Lung (tissue), 12 donors: ENCODE measurements around the gene CXCR3. TPM values are rescaled to one million over a fixed set of nuclear protein-coding genes. Genes with fewer than 3 reads are reported as not detected.
A peak's percentile ranks its signal among the peaks of the same experiment; 100 is the strongest.

Experiments
- ATAC-seq: fragments of 200-7000 bp; cut with Tn5 transposase; one replicate; pipeline ENCODE4 v1.9.1; 2020; ENCODE audit warnings: moderate number of reproducible peaks; ENCODE audit not compliant: insufficient read depth, low FRiP score
- DNase-seq, 3 donors: peaks; one replicate each; pipeline ENCODE4 v3.0.0-alpha.2; 2013 to 2017
- H3K27ac ChIP-seq, 2 donors: one replicate each; pipeline ENCODE4 v1.5.1; 2013; ENCODE audit warnings: mild to moderate bottlenecking in 2 of 2, moderate library complexity in 2 of 2, control low read depth in 1 of 2, inconsistent platforms in 1 of 2, low read depth in 1 of 2, low read length in 1 of 2
- H3K27me3 ChIP-seq, 3 donors: one replicate each; pipeline ENCODE4 v1.5.1; 2013; ENCODE audit warnings: low read length in 2 of 3; ENCODE audit not compliant: control insufficient read depth in 3 of 3, insufficient read depth in 3 of 3
- H3K36me3 ChIP-seq, 4 donors: one replicate each; pipeline ENCODE4 v1.5.1; 2013; ENCODE audit warnings: low read length in 4 of 4, mild to moderate bottlenecking in 1 of 4, moderate library complexity in 1 of 4; ENCODE audit not compliant: control insufficient read depth in 4 of 4, insufficient read depth in 4 of 4
- H3K4me1 ChIP-seq, 5 donors: one replicate each; pipeline ENCODE4 v1.5.1; 2013; ENCODE audit warnings: low read length in 5 of 5, mild to moderate bottlenecking in 2 of 5, moderate library complexity in 1 of 5; ENCODE audit not compliant: control insufficient read depth in 5 of 5, insufficient read depth in 5 of 5
- H3K4me3 ChIP-seq: one replicate; pipeline ENCODE4 v1.5.1; 2013; ENCODE audit warnings: mild to moderate bottlenecking, control low read depth, moderate library complexity
- H3K9ac ChIP-seq, 2 donors: one replicate each; pipeline ENCODE4 v1.5.1; 2013; ENCODE audit warnings: low read length in 2 of 2, control low read depth in 1 of 2; ENCODE audit not compliant: insufficient read depth in 1 of 2
- H3K9me3 ChIP-seq, 4 donors: one replicate each; pipeline ENCODE4 v1.5.1; 2013; ENCODE audit warnings: low read length in 3 of 4, mild to moderate bottlenecking in 1 of 4, moderate library complexity in 1 of 4; ENCODE audit not compliant: control insufficient read depth in 4 of 4, insufficient read depth in 3 of 4
- WGBS, 2 donors: extraction: QIAGEN DNeasy Blood & Tissue Kit; methylation state at CpG; one replicate each; pipeline ENCODE4 v1.1.7; 2013; 5-methylcytosine and 5-hydroxymethylcytosine counted together
- polyA plus RNA-seq, 2 donors: library from polyadenylated mRNA; stranded (reverse); fragments of 200-250 nt; gene quantifications; one replicate each; pipeline ENCODE4 v1.2.1, GENCODE V29; 2013
- total RNA-seq, 2 donors: library from RNA; depleted of rRNA in 1 of 2; stranded (reverse); fragments of >200 nt in 1 of 2; gene quantifications; one replicate each; pipeline ENCODE4 v1.2.1, GENCODE V29; 2014 to 2021
- TF ChIP-seq, protein P1 (sequence below): IDR thresholded peaks from 2 replicates; pipeline ENCODE4 v1.5.1; 2012; ENCODE audit warnings: mild to moderate bottlenecking; ENCODE audit errors: control extremely low read depth, extremely low read depth
- donor health status: control.
- donor health status: control.
- donor health status: Bipolar disorder and iron deficiency.
- donor health status: healthy.
- donor health status: DM: yes; HTN: yes; CAD: no.

CXCR3 gene
- total and polyA plus RNA-seq, 4 donors = 0.40 to 0.87 (median 0.68) TPM

DNA sequence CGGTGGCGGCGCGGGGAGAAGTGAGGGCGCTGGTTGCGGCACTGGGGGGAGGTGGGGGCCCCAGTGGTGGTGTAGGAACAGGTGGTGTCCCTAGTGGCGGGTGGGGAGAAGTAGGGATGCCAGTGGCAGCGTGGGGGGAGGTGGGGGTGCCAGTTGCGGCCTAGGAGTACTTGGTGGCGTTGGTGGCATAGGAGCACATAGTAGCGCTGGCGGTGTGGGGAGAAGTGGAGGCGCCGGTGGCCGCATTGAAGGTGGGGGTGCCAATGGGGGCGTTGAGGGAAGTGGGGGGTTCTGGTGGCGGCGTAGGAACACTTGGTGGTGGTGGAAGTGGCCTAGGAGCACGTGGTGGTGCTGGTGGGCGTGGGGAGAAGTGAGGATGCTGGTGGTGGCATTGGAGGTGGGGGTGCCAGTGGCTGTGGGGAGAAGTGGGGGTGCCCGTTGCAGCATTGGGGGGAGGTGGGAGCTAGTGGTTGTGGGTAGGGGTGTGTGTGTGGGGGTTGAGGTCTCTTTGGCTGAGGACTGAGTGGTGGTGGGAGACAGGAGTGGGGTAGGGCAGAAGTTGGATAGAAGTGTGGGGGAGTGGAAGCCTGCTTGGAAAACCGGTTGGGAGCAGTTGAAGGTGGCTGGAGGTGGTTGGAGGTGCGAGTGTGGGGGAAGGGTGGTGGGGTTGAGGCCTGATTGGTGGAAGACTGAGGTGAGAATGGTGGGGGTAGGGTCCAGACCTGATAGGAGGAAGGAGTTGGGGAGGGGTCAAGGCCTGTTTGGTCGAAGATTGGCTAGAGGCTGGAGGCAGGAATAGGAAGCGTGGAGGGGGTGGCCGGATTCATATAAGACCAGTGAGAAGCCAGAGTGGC, 38.9 kb downstream of the CXCR3 start:
- Histone ChIP-seq H3K4me3 (no peak overlapping the region), H3K27ac (no peak overlapping the region), H3K9me3 (peaks cover 0 to 2% (median 0%) of the 10 kb centered on the region in 4 donors), H3K36me3 (peaks cover 0 to 9% (median 4%) of the 10 kb centered on the region in 4 donors), H3K4me1 (no peaks in the 10 kb centered on the region), H3K27me3 (no peaks in the 10 kb centered on the region), H3K9ac (no peak overlapping the region)
- ATAC-seq (no peak), DNase-seq (no peak)
- TF ChIP-seq, protein P1, sequence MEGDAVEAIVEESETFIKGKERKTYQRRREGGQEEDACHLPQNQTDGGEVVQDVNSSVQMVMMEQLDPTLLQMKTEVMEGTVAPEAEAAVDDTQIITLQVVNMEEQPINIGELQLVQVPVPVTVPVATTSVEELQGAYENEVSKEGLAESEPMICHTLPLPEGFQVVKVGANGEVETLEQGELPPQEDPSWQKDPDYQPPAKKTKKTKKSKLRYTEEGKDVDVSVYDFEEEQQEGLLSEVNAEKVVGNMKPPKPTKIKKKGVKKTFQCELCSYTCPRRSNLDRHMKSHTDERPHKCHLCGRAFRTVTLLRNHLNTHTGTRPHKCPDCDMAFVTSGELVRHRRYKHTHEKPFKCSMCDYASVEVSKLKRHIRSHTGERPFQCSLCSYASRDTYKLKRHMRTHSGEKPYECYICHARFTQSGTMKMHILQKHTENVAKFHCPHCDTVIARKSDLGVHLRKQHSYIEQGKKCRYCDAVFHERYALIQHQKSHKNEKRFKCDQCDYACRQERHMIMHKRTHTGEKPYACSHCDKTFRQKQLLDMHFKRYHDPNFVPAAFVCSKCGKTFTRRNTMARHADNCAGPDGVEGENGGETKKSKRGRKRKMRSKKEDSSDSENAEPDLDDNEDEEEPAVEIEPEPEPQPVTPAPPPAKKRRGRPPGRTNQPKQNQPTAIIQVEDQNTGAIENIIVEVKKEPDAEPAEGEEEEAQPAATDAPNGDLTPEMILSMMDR = no peak
- WGBS, 2 donors = 90% methylated on average over 19 to 26 of the region's 26 CpGs

DNA sequence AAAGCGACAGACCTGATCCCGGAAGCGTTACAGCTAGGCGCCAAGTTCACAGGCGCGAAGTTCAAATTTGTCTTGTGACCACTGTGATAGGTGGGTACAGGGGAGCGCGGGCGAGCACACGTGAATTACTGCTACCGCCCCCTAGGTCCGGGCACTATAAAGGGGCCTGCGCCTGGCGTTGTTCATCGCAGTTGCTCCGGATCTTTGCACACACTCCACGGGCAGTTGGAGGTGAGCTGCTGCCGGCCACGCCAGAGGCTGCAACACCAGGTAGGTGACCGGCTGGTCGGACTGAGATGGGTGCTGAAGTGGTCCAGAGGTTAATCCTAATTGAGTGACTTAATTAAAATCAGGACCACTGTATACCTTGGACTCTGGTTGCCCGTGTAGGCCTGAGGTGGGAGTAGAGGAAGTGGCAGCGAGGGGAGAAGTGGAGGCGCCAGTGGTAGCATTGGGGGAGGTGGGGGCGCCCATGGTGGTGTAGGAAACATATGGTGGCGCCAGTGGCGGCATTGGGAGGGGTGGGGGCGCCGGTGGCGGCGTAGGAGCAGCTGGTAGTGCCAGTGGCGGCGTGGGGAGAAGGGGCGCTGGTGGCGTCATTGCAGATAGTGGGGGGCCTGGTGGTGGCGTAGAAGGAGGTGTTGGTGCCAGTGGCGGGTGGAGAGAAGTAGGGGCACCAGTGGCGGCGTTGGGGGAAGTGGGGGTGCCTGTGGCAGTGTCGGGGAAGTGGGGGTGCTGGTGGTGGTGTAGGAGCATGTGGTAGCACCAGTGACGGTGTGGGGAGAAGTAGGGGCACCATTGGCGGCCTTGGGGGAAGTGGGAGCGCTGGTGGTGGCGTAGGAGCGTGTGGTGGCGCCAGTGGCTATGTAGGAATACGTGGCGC, 39.8 kb downstream of the CXCR3 start, which contains the start of gene GCNA:
TSS of gene GCNA (plus strand) at position 185 of the 883 bp plus-strand sequence. CDS start 2,385 bp downstream, outside the sequence.
- 95 to 96% methylated on average over 43 to 48 of the region's 48 CpGs for WGBS, 2 donors
- no peak within 1 kb of the TSS for H3K9ac ChIP-seq
- TF ChIP-seq, protein P1 = no peak
- H3K4me3 ChIP-seq = no peak within 1 kb of the TSS
- DNase-seq (no peak), ATAC-seq (no peak)
- H3K36me3 ChIP-seq = peaks cover 0 to 12% (median 7%) of the 10 kb centered on the region in 4 donors
- no peaks in the 10 kb centered on the region for H3K27me3 ChIP-seq
- no peaks in the 10 kb centered on the region for H3K4me1 ChIP-seq
- H3K27ac ChIP-seq = no peak within 1 kb of the TSS
- H3K9me3 ChIP-seq = peaks cover 0 to 2% (median 0%) of the 10 kb centered on the region in 4 donors

DNA sequence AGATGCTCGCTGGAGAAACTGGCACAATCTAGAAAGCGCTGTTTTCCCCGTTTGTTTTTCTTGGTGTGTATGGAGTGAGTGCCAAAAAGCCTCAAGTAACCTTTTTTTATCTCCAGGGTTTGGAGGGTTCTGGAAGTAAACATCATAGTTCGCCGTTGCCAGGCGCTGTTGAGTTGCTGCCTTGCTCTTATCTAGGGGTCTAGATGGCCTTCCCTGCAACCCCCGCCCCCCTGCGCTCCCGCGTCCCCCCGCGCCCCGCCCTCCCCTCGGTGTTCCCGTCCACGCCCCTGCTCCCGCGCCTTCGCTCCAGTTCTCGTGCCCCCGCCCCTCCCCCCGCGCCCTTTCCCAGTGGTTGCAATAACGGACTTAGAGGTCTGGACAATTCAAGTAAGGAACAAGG, 40.6 kb downstream of the CXCR3 start:
- WGBS, 2 donors = 78 to 84% methylated on average over 24 of the region's 24 CpGs
- Histone ChIP-seq H3K27me3 (no peaks in the 10 kb centered on the region), H3K9ac (no peak overlapping the region), H3K4me3 (no peak overlapping the region), H3K36me3 (peaks cover 0 to 14% (median 7%) of the 10 kb centered on the region in 4 donors), H3K27ac (no peak overlapping the region), H3K4me1 (no peaks in the 10 kb centered on the region), H3K9me3 (peaks cover 0 to 2% (median 0%) of the 10 kb centered on the region in 4 donors)
- ATAC-seq (no peak), DNase-seq (peak in 2 of 3 donors; percentile 12 to 33)
- TF ChIP-seq, protein P1 = no peak
